ENCODE measurements around the gene IL2RG.

IL2RG gene

GRCh38 chrX:71154641-71155040, 43.3 kb upstream of the IL2RG start:
- TF ChIP-seq POLR2AphosphoS5 (IDR thresholded peaks at IDR 0.05; ENCODE audit: low read depth, low read length) (no peak), SIN3A (IDR thresholded peaks at IDR 0.05; ENCODE audit: borderline replicate concordance, insufficient read depth, low read length) (no peak), FOXP2 (optimal IDR thresholded peaks at IDR 0.05; ENCODE audit: borderline replicate concordance, extremely low read depth, extremely low read length, insufficient read depth) (no peak), TAF1 (IDR thresholded peaks at IDR 0.05; ENCODE audit: borderline replicate concordance, insufficient read depth, low read length) (no peak)
- TF ChIP-seq, protein P1, sequence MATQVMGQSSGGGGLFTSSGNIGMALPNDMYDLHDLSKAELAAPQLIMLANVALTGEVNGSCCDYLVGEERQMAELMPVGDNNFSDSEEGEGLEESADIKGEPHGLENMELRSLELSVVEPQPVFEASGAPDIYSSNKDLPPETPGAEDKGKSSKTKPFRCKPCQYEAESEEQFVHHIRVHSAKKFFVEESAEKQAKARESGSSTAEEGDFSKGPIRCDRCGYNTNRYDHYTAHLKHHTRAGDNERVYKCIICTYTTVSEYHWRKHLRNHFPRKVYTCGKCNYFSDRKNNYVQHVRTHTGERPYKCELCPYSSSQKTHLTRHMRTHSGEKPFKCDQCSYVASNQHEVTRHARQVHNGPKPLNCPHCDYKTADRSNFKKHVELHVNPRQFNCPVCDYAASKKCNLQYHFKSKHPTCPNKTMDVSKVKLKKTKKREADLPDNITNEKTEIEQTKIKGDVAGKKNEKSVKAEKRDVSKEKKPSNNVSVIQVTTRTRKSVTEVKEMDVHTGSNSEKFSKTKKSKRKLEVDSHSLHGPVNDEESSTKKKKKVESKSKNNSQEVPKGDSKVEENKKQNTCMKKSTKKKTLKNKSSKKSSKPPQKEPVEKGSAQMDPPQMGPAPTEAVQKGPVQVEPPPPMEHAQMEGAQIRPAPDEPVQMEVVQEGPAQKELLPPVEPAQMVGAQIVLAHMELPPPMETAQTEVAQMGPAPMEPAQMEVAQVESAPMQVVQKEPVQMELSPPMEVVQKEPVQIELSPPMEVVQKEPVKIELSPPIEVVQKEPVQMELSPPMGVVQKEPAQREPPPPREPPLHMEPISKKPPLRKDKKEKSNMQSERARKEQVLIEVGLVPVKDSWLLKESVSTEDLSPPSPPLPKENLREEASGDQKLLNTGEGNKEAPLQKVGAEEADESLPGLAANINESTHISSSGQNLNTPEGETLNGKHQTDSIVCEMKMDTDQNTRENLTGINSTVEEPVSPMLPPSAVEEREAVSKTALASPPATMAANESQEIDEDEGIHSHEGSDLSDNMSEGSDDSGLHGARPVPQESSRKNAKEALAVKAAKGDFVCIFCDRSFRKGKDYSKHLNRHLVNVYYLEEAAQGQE (IDR thresholded peaks at IDR 0.05; ENCODE audit: insufficient read depth in 1 of 2, low read depth in 2 of 2, low read length in 2 of 2) = no peak

DNA sequence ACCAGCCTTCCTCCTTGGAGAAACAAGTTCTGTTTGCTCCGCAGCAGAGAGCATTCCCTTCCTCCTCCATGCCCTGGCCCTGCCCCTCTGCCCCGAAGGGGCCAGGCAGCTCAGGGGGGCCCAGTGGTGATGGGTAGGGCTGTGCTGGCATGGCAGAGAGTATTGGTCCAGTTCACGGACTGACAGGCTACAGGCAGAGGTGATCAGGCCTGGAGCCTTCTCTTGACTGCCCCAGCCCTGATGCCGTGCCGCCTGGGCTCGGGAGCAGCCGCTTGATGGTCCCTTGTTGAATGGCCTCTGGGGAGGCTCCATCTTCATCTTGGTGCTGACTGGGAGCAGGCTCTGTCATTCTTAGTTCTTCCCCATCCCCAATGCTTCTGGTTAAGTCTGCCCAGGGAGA, 42.8 kb upstream of the IL2RG start:
- TF ChIP-seq TAF1 (IDR thresholded peaks at IDR 0.05; ENCODE audit: borderline replicate concordance, insufficient read depth, low read length) (no peak), POLR2AphosphoS5 (IDR thresholded peaks at IDR 0.05; ENCODE audit: low read depth, low read length) (no peak), SIN3A (IDR thresholded peaks at IDR 0.05; ENCODE audit: borderline replicate concordance, insufficient read depth, low read length) (no peak), FOXP2 (optimal IDR thresholded peaks at IDR 0.05; ENCODE audit: borderline replicate concordance, extremely low read depth, extremely low read length, insufficient read depth) (no peak)
- TF ChIP-seq, protein P1 (IDR thresholded peaks at IDR 0.05; ENCODE audit: insufficient read depth in 1 of 2, low read depth in 2 of 2, low read length in 2 of 2) = no peak

DNA sequence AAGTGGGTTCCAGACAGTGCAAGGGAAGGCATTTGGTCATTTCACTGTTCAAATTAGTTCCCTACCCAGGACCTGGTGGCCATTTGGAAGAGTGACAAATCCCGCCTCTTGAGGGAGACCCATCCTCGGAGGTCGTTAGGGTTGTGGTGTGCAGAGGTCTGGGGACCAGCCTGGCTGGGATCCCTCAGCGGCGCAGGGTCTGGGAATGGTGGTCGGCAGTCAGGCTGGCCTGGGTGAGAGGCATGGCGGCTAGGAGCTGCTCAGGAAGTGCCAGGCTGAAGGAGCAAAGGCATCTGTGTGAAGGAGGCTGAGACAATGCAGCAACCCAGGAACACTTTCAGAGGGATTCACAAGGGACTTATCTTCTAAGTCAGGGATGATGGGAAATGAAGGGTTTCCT, 40.0 kb upstream of the IL2RG start:
- TF ChIP-seq POLR2AphosphoS5 (IDR thresholded peaks at IDR 0.05; ENCODE audit: low read depth, low read length) = no peak
- TF ChIP-seq, protein P1 (IDR thresholded peaks at IDR 0.05; ENCODE audit: insufficient read depth in 1 of 2, low read depth in 2 of 2, low read length in 2 of 2) = no peak
- no peak for TF ChIP-seq TAF1 (IDR thresholded peaks at IDR 0.05; ENCODE audit: borderline replicate concordance, insufficient read depth, low read length)
- TF ChIP-seq FOXP2 (optimal IDR thresholded peaks at IDR 0.05; ENCODE audit: borderline replicate concordance, extremely low read depth, extremely low read length, insufficient read depth) = no peak
- TF ChIP-seq SIN3A (IDR thresholded peaks at IDR 0.05; ENCODE audit: borderline replicate concordance, insufficient read depth, low read length) = no peak

- TF ChIP-seq POLR2AphosphoS5 (IDR thresholded peaks at IDR 0.05; ENCODE audit: low read depth, low read length) = no peak
- TF ChIP-seq, protein P1 (IDR thresholded peaks at IDR 0.05; ENCODE audit: insufficient read depth in 1 of 2, low read depth in 2 of 2, low read length in 2 of 2) = no peak
- no peak for TF ChIP-seq TAF1 (IDR thresholded peaks at IDR 0.05; ENCODE audit: borderline replicate concordance, insufficient read depth, low read length)
- TF ChIP-seq SIN3A (IDR thresholded peaks at IDR 0.05; ENCODE audit: borderline replicate concordance, insufficient read depth, low read length) = no peak
- TF ChIP-seq FOXP2 (optimal IDR thresholded peaks at IDR 0.05; ENCODE audit: borderline replicate concordance, extremely low read depth, extremely low read length, insufficient read depth) = no peak
Observed at GRCh38 chrX:71148278-71148663, 36.9 kb upstream of the IL2RG start.
